Measurements from ENCODE around the gene FCGR3A. TPM values are rescaled to one million over a fixed set of nuclear protein-coding genes. Genes with fewer than 3 reads are reported as not detected.
A peak's percentile ranks its signal among the peaks of the same experiment; 100 is the strongest.
"Not testable (repeated sequence)": the region's sequence is repeated elsewhere in the genome, so short reads cannot be mapped to it uniquely, and the experiment has no call there.

Gene FCGR3A
- total RNA-seq, 4 donors from 2014 or later, result 7.6 to 18.7 (median 10.2) TPM

GRCh38 chr1:161539731-161540569 lies 9.7 kb downstream of the FCGR3A start:
- Histone ChIP-seq H3K27ac (replicated peaks in 1 of 4) (peak overlapping the region; percentile 48 to 65 (median 60)), H3K4me1 (peaks cover 9 to 11% (median 11%) of the 10 kb centered on the region in 4 donors), H3K4me3 (peak overlapping the region; percentile 50 to 64 (median 54))
- peak in 1 of 2 donors; percentile 66 for TF ChIP-seq POLR2AphosphoS5 (IDR thresholded peaks at IDR 0.05)
- H3K9me3 ChIP-seq; intact Hi-C loops (cut with DNase I); H3K36me3 ChIP-seq; H3K27me3 ChIP-seq: not testable (repeated sequence)
- WGBS, result 7% methylated on average over 41 of the region's 41 CpGs
- peak; percentile 94 for DNase-seq (ENCODE audit: extremely low spot score)

GRCh38 chr1:161538925-161539479 lies 10.6 kb downstream of the FCGR3A start:
- H3K36me3 ChIP-seq; H3K9me3 ChIP-seq; H3K4me3 ChIP-seq; DNase-seq (ENCODE audit: extremely low spot score); H3K27ac ChIP-seq (replicated peaks in 1 of 4); H3K27me3 ChIP-seq; intact Hi-C loops (cut with DNase I): not testable (repeated sequence)
- 86% methylated on average over 7 of the region's 7 CpGs for WGBS
- H3K4me1 ChIP-seq, result peaks cover 9 to 11% (median 11%) of the 10 kb centered on the region in 4 donors

GRCh38 chr1:161537068-161537669 lies 12.4 kb downstream of the FCGR3A start:
- H3K4me3 ChIP-seq; H3K27me3 ChIP-seq; DNase-seq (ENCODE audit: extremely low spot score); H3K9me3 ChIP-seq; intact Hi-C loops (cut with DNase I); H3K27ac ChIP-seq (replicated peaks in 1 of 4); H3K36me3 ChIP-seq: not testable (repeated sequence)
- H3K4me1 ChIP-seq, result peaks cover 9 to 15% (median 14%) of the 10 kb centered on the region in 4 donors
- 75% methylated on average over 7 of the region's 7 CpGs for WGBS

GRCh38 chr1:161532644-161533567 lies 16.7 kb downstream of the FCGR3A start:
- peak in 1 of 2 donors; percentile 26 for TF ChIP-seq POLR2AphosphoS5 (IDR thresholded peaks at IDR 0.05)
- 74% methylated on average over 10 of the region's 16 CpGs for WGBS
- H3K27me3 ChIP-seq; intact Hi-C loops (cut with DNase I); H3K9me3 ChIP-seq; DNase-seq (ENCODE audit: extremely low spot score); H3K36me3 ChIP-seq: not testable (repeated sequence)
- H3K4me1 ChIP-seq, result peaks cover 4 to 23% (median 14%) of the 10 kb centered on the region in 4 donors
- H3K27ac ChIP-seq (replicated peaks in 1 of 4), result peak overlapping the region in 3 of 4 donors; percentile 33 to 46 (median 34)
- H3K4me3 ChIP-seq, result peak overlapping the region in 1 of 4 donors; percentile 5

- H3K9me3 ChIP-seq, result no peaks in the 10 kb centered on the region
- no peaks in the 10 kb centered on the region for H3K27me3 ChIP-seq
- peak overlapping the region in 3 of 4 donors; percentile 33 to 46 (median 34) for H3K27ac ChIP-seq (replicated peaks in 1 of 4)
- 74% methylated on average over 22 of the region's 22 CpGs for WGBS
- DNase-seq (ENCODE audit: extremely low spot score), result no peak
- peaks cover 4 to 23% (median 14%) of the 10 kb centered on the region in 4 donors for H3K4me1 ChIP-seq
- TF ChIP-seq EP300 (IDR thresholded peaks at IDR 0.05), result no peak
- no peak for TF ChIP-seq CTCF (IDR thresholded peaks at IDR 0.05)
- TF ChIP-seq POLR2AphosphoS5 (IDR thresholded peaks at IDR 0.05), result no peak
- TF ChIP-seq POLR2A (IDR thresholded peaks at IDR 0.05; ENCODE audit: low read depth), result no peak
- intact Hi-C loops (cut with DNase I), result no loop called here
- H3K36me3 ChIP-seq, result no peaks in the 10 kb centered on the region
- peak overlapping the region; percentile 63 to 76 (median 68) for H3K4me3 ChIP-seq
These were observed 17.5 kb downstream of the FCGR3A start for GRCh38 chr1:161531986-161532643.
